ENCODE results near the gene SYT17.

DNA sequence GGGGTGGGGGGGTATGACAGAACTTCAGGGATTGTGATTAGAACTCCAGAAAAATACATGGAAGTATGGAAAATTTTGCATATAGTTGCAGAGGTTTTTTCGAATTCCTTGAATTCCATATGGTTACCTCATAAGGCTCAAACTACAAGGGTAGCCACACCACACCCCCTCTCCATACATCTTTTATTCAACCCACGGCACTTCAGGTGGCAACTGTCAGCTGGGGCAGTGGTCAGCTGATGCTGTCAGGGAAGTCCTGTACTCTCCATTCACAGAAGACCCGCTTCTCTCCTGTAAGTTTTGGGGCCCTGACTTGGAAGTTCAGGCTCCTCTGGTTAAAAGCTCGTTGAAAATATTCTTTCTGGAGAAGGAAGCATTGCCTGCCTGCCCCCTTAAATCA, 60.0 kb downstream of the SYT17 start:
- TF ChIP-seq POLR2AphosphoS5 (IDR thresholded peaks at IDR 0.05; ENCODE audit: borderline replicate concordance, low read depth, low read length) (no peak), EZH2 (IDR thresholded peaks at IDR 0.05) (no peak), FOXP2 (optimal IDR thresholded peaks at IDR 0.05; ENCODE audit: control extremely low read depth, extremely low read length, insufficient read depth) (no peak)

Measured in SK-N-MC (cell line).